Stomach (tissue), 9 donors: Measurements from ENCODE around the gene SCAMP4. TPM values are rescaled to one million over a fixed set of nuclear protein-coding genes. Genes with fewer than 3 reads are reported as not detected.
A peak's percentile ranks its signal among the peaks of the same experiment; 100 is the strongest.
"Not testable (repeated sequence)": the region's sequence is repeated elsewhere in the genome, so short reads cannot be mapped to it uniquely, and the experiment has no call there.

Experiments
- DNase-seq, 2 donors: peaks; one replicate each; pipeline versions ENCODE4 v3.0.0 to v3.0.0-alpha.2; 2013 to 2019
- H3K27ac ChIP-seq, 5 donors: fragments of 200-600 bp in 4 of 5; sonication (generic) in 4 of 5; one replicate each; pipeline ENCODE4 v1.5.1; 2013 to 2019; ENCODE audit warnings: mild to moderate bottlenecking in 1 of 5, moderate library complexity in 1 of 5
- H3K27me3 ChIP-seq, 3 donors: fragments of 200-600 bp; sonication (generic); one replicate each; pipeline ENCODE4 v1.5.1; 2017 to 2019; ENCODE audit warnings: mixed run types in 1 of 3
- H3K36me3 ChIP-seq, 4 donors: fragments of 200-600 bp; sonication (generic); 1 replicate in 3 of 4; 2 replicates in 1 of 4; pipeline ENCODE4 v1.5.1; 2016 to 2019
- H3K4me1 ChIP-seq, 4 donors: fragments of 200-600 bp; sonication (generic); one replicate each; pipeline ENCODE4 v1.5.1; 2016 to 2019
- H3K4me3 ChIP-seq, 4 donors: fragments of 200-600 bp; sonication (generic) in 3 of 4; one replicate each; pipeline ENCODE4 v1.5.1; 2016 to 2019; ENCODE audit warnings: mild to moderate bottlenecking in 1 of 4
- H3K9me3 ChIP-seq, 4 donors: fragments of 200-600 bp; sonication (generic); one replicate each; pipeline ENCODE4 v1.5.1; 2016 to 2019
- EP300 ChIP-seq: sonication (generic); formaldehyde crosslinking; IDR thresholded peaks from one replicate; pipeline ENCODE4 v1.6.1; 2017; ENCODE audit warnings: antibody characterized with exemption
- POLR2A ChIP-seq, 4 donors: fragments of 450-650 bp; IDR thresholded peaks; one replicate each; pipeline ENCODE4 v1.6.1; 2016; ENCODE audit warnings: antibody characterized with exemption in 4 of 4, control low read depth in 2 of 4, mild to moderate bottlenecking in 1 of 4, moderate library complexity in 1 of 4
- POLR2AphosphoS5 ChIP-seq, 3 donors: sonication (generic); formaldehyde crosslinking; IDR thresholded peaks; one replicate each; pipeline ENCODE4 v1.6.1; 2016; ENCODE audit warnings: antibody characterized with exemption in 3 of 3
- WGBS, 5 donors: extraction: QIAGEN DNeasy Blood & Tissue Kit in 3 of 5; methylation state at CpG; one replicate each; pipeline versions ENCODE4 v1.1.5 to v1.1.7; 2013 to 2018; 5-methylcytosine and 5-hydroxymethylcytosine counted together
- intact Hi-C: fragments of 100-400 bp; cut with DNase I; formaldehyde crosslinking; loops from one replicate; pipeline ENCODE4 v1.15.1; 2023; ENCODE audit warnings: low total_unique reads
- polyA plus RNA-seq, 3 donors: library from polyadenylated mRNA; stranded (reverse); fragments of 200-250 nt; gene quantifications; one replicate each; pipeline ENCODE4 v1.2.3, GENCODE V29; 2013
- total RNA-seq, 5 donors: library from RNA; depleted of rRNA; stranded (reverse); fragments of >200 nt; gene quantifications; one replicate each; pipeline versions ENCODE4 v1.1.0 to v1.2.3, GENCODE V29; 2014 to 2016
- TF ChIP-seq, protein P1 (sequence below), 7 experiments: fragments of 450-650 bp in 4 of 7; fragments of 200-600 bp in 3 of 7; sonication (generic) in 3 of 7; IDR thresholded peaks; one replicate each; pipeline ENCODE4 v1.5.1; 2016 to 2019; ENCODE audit warnings: antibody characterized with exemption in 7 of 7, control low read depth in 2 of 7, mild to moderate bottlenecking in 1 of 7
- donor health status: healthy with polysubstance abuse.
- donor health status: Bipolar disorder and iron deficiency.
- donor health status: healthy.

Gene SCAMP4
- total and polyA plus RNA-seq, 8 donors: 7.8 to 77.6 (median 18.6) TPM

DNA sequence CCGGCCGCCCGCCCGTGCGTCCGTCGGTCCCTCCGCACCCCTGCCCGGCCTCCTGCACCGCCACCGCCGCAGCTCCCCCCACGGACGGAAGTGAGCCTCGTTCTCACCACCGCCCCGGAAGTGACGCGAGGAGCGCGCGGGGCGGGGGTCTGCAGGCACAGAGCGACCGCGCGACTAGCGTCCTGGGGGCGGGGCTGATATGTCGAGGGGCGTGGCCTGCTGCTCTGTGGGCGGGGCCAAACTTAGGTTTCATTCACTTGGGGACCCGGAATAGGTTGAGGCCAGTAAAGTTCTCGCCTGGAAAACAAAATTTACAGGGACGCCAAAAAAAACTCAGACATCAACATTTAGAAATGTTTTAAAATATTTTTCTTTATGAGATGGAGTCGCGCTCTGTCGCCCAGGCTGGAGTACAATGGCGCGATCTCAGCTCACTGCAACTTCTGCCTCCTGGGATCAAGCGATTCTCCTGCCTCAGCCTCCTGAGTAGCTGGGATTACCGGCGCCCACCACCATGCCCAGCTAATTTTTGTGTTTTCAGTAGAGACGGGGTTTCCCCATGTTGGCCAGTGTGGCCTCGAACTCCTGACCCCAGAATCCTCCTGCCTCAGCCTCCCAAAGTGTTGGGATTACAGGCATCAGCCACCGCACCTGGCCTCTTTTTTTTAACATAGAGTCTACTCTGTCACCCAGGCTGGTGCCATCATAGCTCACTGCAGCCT, 19.6 kb upstream of the SCAMP4 start, which contains the start of gene ABHD17A:
Gene ABHD17A, minus strand, starts transcription at position 99 of the 722 bp plus-strand sequence. CDS start 3,930 bp downstream, outside the sequence.
- 20 to 46% (median 24%) methylated on average over 19 to 46 of the region's 46 CpGs for WGBS, 5 donors
- Histone ChIP-seq H3K4me3 (peak within 1 kb of the TSS; percentile 73 to 96 (median 85)), H3K4me1 (peaks cover 37 to 47% (median 45%) of the 10 kb centered on the region in 4 donors), H3K27ac (peak within 1 kb of the TSS; percentile 84 to 91 (median 87))
- TF ChIP-seq POLR2AphosphoS5 (IDR thresholded peaks at IDR 0.05): peak; percentile 81 to 95 (median 89)
- DNase-seq: peak; percentile 97 to 98
- H3K36me3 ChIP-seq, intact Hi-C loops, H3K27me3 ChIP-seq, H3K9me3 ChIP-seq: not testable (repeated sequence)

DNA sequence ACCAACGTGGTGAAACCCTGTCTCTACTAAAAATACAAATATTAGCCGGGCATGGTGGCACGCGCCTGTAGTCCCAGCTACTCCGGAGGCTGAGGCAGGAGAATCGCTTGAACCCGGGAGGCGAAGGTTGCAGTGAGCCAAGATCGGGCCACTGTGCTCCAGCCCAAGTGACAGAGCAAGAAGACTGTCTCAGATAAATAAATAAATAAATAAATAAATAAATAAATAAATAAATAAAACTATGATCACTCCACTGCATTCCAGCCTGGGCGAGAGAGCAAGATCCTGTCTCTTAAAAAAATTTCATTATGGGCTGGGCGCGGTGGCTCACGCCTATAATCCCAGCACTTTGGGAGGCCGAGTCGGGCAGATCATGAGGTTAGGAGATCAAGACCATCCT, 18.8 kb upstream of the SCAMP4 start:
- H3K27me3 ChIP-seq, DNase-seq, H3K36me3 ChIP-seq, H3K9me3 ChIP-seq, intact Hi-C loops, H3K27ac ChIP-seq, H3K4me3 ChIP-seq: not testable (repeated sequence)
- WGBS, 5 donors: 93 to 97% (median 94%) methylated on average over 15 of the region's 15 CpGs
- H3K4me1 ChIP-seq: peaks cover 34 to 40% (median 37%) of the 10 kb centered on the region in 4 donors

DNA sequence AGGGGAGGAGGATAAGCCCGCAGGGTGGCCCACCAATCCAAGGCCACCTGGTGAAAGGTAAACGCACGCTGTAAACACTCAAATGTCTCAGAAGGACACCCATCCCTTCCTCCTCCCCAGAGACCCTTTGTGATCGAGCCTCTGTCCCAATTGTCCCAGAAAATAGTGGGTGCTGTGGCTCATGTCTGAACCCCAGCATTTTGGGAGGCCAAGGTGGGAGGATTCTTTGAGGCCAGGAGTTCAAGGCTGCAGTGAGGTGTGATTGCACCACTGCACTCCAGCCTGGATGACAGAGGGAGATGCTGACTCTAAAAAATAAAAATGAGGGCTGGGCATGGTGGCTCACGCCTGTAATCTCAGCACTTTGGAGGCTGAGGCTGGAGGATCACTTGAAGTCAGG, 16.8 kb upstream of the SCAMP4 start:
- intact Hi-C loops: no loop called here

DNA sequence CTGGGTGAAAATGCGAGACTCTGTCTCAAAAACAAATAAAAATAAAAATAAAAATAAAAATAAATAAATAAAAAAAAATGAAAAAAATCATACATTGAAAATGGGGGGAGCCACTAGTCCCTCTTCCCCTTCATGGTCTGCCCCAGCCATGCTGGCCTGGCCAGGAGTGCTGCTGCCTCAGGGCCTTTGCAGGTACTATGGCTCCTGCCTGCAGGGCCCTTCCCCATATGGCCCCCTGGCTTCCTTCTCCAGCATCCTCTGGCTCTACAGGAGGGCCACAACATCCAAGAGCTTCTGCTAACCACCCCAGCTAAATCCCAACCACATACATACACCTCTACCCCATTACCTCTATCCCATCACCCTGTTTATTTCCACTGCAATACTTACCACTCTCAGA, 15.3 kb upstream of the SCAMP4 start:
- TF ChIP-seq, protein P1, sequence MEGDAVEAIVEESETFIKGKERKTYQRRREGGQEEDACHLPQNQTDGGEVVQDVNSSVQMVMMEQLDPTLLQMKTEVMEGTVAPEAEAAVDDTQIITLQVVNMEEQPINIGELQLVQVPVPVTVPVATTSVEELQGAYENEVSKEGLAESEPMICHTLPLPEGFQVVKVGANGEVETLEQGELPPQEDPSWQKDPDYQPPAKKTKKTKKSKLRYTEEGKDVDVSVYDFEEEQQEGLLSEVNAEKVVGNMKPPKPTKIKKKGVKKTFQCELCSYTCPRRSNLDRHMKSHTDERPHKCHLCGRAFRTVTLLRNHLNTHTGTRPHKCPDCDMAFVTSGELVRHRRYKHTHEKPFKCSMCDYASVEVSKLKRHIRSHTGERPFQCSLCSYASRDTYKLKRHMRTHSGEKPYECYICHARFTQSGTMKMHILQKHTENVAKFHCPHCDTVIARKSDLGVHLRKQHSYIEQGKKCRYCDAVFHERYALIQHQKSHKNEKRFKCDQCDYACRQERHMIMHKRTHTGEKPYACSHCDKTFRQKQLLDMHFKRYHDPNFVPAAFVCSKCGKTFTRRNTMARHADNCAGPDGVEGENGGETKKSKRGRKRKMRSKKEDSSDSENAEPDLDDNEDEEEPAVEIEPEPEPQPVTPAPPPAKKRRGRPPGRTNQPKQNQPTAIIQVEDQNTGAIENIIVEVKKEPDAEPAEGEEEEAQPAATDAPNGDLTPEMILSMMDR (IDR thresholded peaks at IDR 0.05): no peak
- TF ChIP-seq POLR2AphosphoS5 (IDR thresholded peaks at IDR 0.05) (no peak), POLR2A (IDR thresholded peaks at IDR 0.05) (no peak), EP300 (no peak)
- intact Hi-C loops: no loop called here

More for the DNA sequence above, 16.8 kb upstream of the SCAMP4 start:
- H3K4me3 ChIP-seq: no peak overlapping the region
- TF ChIP-seq POLR2AphosphoS5 (IDR thresholded peaks at IDR 0.05) (no peak), POLR2A (IDR thresholded peaks at IDR 0.05) (no peak), EP300 (no peak)
- TF ChIP-seq, protein P1 (IDR thresholded peaks at IDR 0.05): no peak
- H3K9me3 ChIP-seq: no peaks in the 10 kb centered on the region
- H3K27me3 ChIP-seq: no peaks in the 10 kb centered on the region
- H3K27ac ChIP-seq: no peak overlapping the region
- peaks cover 14 to 19% (median 17%) of the 10 kb centered on the region in 4 donors for H3K4me1 ChIP-seq
- no peak for DNase-seq
- no peaks in the 10 kb centered on the region for H3K36me3 ChIP-seq
- 75 to 83% (median 80%) methylated on average over 5 of the region's 5 CpGs for WGBS, 5 donors

DNA sequence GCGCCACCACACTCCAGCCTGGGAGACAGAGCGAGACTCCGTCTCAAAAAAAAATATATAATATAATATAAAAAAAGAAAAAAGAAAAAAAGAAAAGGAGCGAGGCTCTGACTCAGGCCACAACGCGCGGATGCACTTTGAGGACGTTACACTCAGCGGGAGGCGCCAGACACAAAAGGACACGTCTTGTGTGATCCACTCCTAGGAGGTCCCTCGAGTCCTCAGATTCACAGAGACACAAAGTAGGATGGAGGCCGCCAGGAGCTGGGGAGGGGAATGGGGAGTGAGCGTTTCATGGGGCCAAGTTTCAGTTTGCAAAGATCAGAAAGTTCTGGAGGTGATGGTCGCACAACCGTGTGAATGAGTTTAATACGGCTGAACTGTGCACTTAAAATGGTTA, 11.4 kb upstream of the SCAMP4 start:
- Histone ChIP-seq H3K4me1 (peaks cover 3 to 32% (median 18%) of the 10 kb centered on the region in 4 donors), H3K27me3 (no peaks in the 10 kb centered on the region), H3K36me3 (no peaks in the 10 kb centered on the region), H3K27ac (no peak overlapping the region), H3K4me3 (no peak overlapping the region), H3K9me3 (no peaks in the 10 kb centered on the region)
- TF ChIP-seq EP300 (no peak), POLR2AphosphoS5 (IDR thresholded peaks at IDR 0.05) (no peak), POLR2A (IDR thresholded peaks at IDR 0.05) (no peak)
- TF ChIP-seq, protein P1 (IDR thresholded peaks at IDR 0.05): no peak
- intact Hi-C loops: no loop called here
- no peak for DNase-seq
- WGBS, 5 donors: 84 to 87% (median 86%) methylated on average over 17 of the region's 17 CpGs

More for the DNA sequence above, 15.3 kb upstream of the SCAMP4 start:
- Histone ChIP-seq H3K36me3 (no peaks in the 10 kb centered on the region), H3K9me3 (no peaks in the 10 kb centered on the region), H3K27me3 (no peaks in the 10 kb centered on the region), H3K27ac (no peak overlapping the region), H3K4me1 (peaks cover 0 to 7% (median 3%) of the 10 kb centered on the region in 4 donors), H3K4me3 (no peak overlapping the region)
- 94 to 100% (median 96%) methylated on average over 1 of the region's 1 CpG for WGBS, 5 donors
- DNase-seq: no peak
